Heart left ventricle (tissue), 16 donors: Measurements from ENCODE around the gene MYH13. TPM values are rescaled to one million over a fixed set of nuclear protein-coding genes. Genes with fewer than 3 reads are reported as not detected.

ENCODE experiments used
- ATAC-seq, 4 donors: fragments of 200-7000 bp; cut with Tn5 transposase; one replicate each; pipeline ENCODE4 v1.9.1; 2020 to 2022; ENCODE audit warnings: moderate library complexity in 4 of 4, mild to moderate bottlenecking in 3 of 4, moderate number of reproducible peaks in 1 of 4
- DNase-seq, 5 donors: peaks; one replicate each; pipeline ENCODE4 v3.0.0-alpha.2; 2020
- H3K27ac ChIP-seq, 12 donors: fragments of 200-600 bp; sonication (generic) in 4 of 12; one replicate each; pipeline versions ENCODE4 v1.5.0 to v1.8.0; 2016 to 2022; ENCODE audit warnings: mild to moderate bottlenecking in 2 of 12
- H3K27me3 ChIP-seq, 9 donors: fragments of 200-600 bp; sonication (generic) in 2 of 9; one replicate each; pipeline versions ENCODE4 v1.5.1 to v1.8.0; 2016 to 2022; ENCODE audit warnings: mild to moderate bottlenecking in 3 of 9
- H3K36me3 ChIP-seq, 9 donors: fragments of 200-600 bp; sonication (generic) in 2 of 9; one replicate each; pipeline versions ENCODE4 v1.5.0 to v1.8.0; 2018 to 2022; ENCODE audit warnings: mild to moderate bottlenecking in 2 of 9
- H3K4me1 ChIP-seq, 12 donors: fragments of 200-600 bp; sonication (generic) in 4 of 12; one replicate each; pipeline versions ENCODE4 v1.5.0 to v1.8.0; 2016 to 2022; ENCODE audit warnings: mild to moderate bottlenecking in 3 of 12
- H3K4me3 ChIP-seq, 12 donors: fragments of 200-600 bp; sonication (generic) in 4 of 12; one replicate each; pipeline versions ENCODE4 v1.5.0 to v1.8.0; 2017 to 2022; ENCODE audit warnings: mild to moderate bottlenecking in 9 of 12, moderate library complexity in 4 of 12
- H3K9me3 ChIP-seq, 12 donors: fragments of 200-600 bp; sonication (generic) in 4 of 12; one replicate each; pipeline versions ENCODE4 v1.5.0 to v1.8.0; 2016 to 2022; ENCODE audit warnings: mild to moderate bottlenecking in 1 of 12
- CTCF ChIP-seq, 12 donors: fragments of 200-600 bp; sonication (generic) in 4 of 12; IDR thresholded peaks; one replicate each; pipeline versions ENCODE4 v1.5.0 to v1.8.0; 2018 to 2022; ENCODE audit warnings: antibody characterized with exemption in 12 of 12, mild to moderate bottlenecking in 5 of 12
- POLR2A ChIP-seq, 2 donors: fragments of 450-650 bp; IDR thresholded peaks; one replicate each; pipeline ENCODE4 v1.6.1; 2017; ENCODE audit warnings: antibody characterized with exemption in 2 of 2, mild to moderate bottlenecking in 2 of 2, moderate library complexity in 2 of 2
- WGBS, 4 donors: extraction: QIAGEN DNeasy Blood & Tissue Kit in 2 of 4; methylation state at CpG; one replicate each; pipeline versions ENCODE4 v1.1.5 to v1.1.7; 2013 to 2018; 5-methylcytosine and 5-hydroxymethylcytosine counted together
- intact Hi-C, 10 donors: fragments of 100-400 bp; cut with DNase I; formaldehyde crosslinking; loops; one replicate each; pipeline versions ENCODE4 v1.11.1 to v1.14.2; 2022
- polyA plus RNA-seq, 2 donors: library from polyadenylated mRNA; stranded (reverse); fragments of 200-250 nt; gene quantifications; one replicate each; pipeline ENCODE4 v1.2.3, GENCODE V29; 2013
- total RNA-seq, 9 donors: library from RNA; depleted of rRNA in 2 of 9; stranded (reverse); fragments of >200 nt in 2 of 9; fragmentation: NEBNext Ultra II Directional in 3 of 9; extraction: Animal tissue kit (Norgen Biotek cat#: 25700) in 3 of 9; gene quantifications; one replicate each; pipeline versions ENCODE4 v1.1.0 to v1.2.4, GENCODE V29; 2016 to 2023
- donor health status: ischemic (EF 13 %, LVEDD 7.1; RV severe dilation, severe dysfunction).
- donor health status: healthy with polysubstance abuse.
- donor health status: DM: no; HTN: yes; CAD: no.
- donor health status: DM: no; HTN: no; CAD: no.
- donor health status: ischemic (EF 25% LVEDD 6.9; RV normal size, moderate dysfunction).
- donor health status: ischemic (EF 25% LVEDD 5.7; RV mildly dilated, moderate dysfunction).
- donor health status: healthy.
- donor health status: DM: yes; HTN: yes; CAD: no.
- donor health status: ischemic (EF 35%, LVEDD 5.7; RV mildly dilated, moderate dysfunction).
- donor health status: nonischemic (EF 11% LVEDD 7.7; RV severe dilation, severe dysfunction).
- donor health status: DM: yes; HTN: yes; CAD: no.
- donor health status: PGD.
- donor health status: ischemic (EF 29% LVEDD 5.4; RV normal size, mild dysfunction).
- donor health status: nonischemic (EF 23%, LVEDD 6.1; RV moderate dilation, normal function).

Gene MYH13
- total and polyA plus RNA-seq, 11 donors, result 0.01 TPM; not detected in 10

DNA sequence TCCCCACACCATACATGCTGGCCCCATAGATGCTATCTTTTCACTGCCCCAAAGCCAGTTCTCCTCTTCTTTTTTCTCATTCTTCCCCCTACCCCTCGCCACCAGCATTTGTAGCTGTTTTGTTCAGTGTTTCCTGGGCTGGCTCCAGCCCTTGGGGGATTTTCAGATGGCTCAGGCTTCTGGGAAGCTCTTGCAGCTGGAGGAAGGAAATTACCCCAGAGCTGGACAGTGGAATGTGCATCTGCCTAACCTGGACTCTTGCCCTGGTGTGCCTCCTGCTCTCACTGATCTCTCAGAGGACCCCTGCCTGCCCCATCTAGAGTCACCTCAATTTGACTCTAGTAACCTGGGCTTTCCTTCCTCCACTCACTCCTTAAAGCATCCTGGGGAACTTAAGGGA lies 82.8 kb downstream of the MYH13 start:
- Histone ChIP-seq H3K36me3 (no peaks in the 10 kb centered on the region), H3K27ac (peak overlapping the region in 8 of 12 donors; percentile 6 to 46 (median 33)), H3K9me3 (no peaks in the 10 kb centered on the region), H3K4me3 (no peak overlapping the region), H3K27me3 (peaks cover 0 to 20% (median 3%) of the 10 kb centered on the region in 9 donors), H3K4me1 (peaks cover 0 to 18% (median 0%) of the 10 kb centered on the region in 12 donors)
- intact Hi-C loops, result loop anchor here in 4 of 10 donors (5.0 to 10.0 kb wide), 3 partner anchors 173 to 365 kb away; no protein-coding TSS in a partner anchor
- 23 to 45% (median 31%) methylated on average over 1 of the region's 1 CpG for WGBS, 4 donors
- peak in 4 of 5 donors; percentile 25 to 54 (median 41) for DNase-seq
- TF ChIP-seq CTCF (IDR thresholded peaks at IDR 0.05) (no peak), POLR2A (IDR thresholded peaks at IDR 0.05) (no peak)
- peak in 3 of 4 donors; percentile 15 to 59 (median 44) for ATAC-seq

GRCh38 chr17:10286324-10286723 lies 86.5 kb downstream of the MYH13 start:
- intact Hi-C loops, result no loop called here
- ATAC-seq (peak in 1 of 4 donors; percentile 27), DNase-seq (no peak)
- H3K36me3 ChIP-seq, result no peaks in the 10 kb centered on the region
- TF ChIP-seq POLR2A (IDR thresholded peaks at IDR 0.05) (no peak), CTCF (IDR thresholded peaks at IDR 0.05) (no peak)
- peaks cover 0 to 17% (median 0%) of the 10 kb centered on the region in 9 donors for H3K27me3 ChIP-seq
- H3K27ac ChIP-seq, result no peak overlapping the region
- H3K4me3 ChIP-seq, result no peak overlapping the region
- no peaks in the 10 kb centered on the region for H3K9me3 ChIP-seq
- WGBS, 4 donors, result 2 to 19% (median 5%) methylated on average over 1 of the region's 1 CpG
- H3K4me1 ChIP-seq, result peaks cover 0 to 18% (median 0%) of the 10 kb centered on the region in 12 donors

DNA sequence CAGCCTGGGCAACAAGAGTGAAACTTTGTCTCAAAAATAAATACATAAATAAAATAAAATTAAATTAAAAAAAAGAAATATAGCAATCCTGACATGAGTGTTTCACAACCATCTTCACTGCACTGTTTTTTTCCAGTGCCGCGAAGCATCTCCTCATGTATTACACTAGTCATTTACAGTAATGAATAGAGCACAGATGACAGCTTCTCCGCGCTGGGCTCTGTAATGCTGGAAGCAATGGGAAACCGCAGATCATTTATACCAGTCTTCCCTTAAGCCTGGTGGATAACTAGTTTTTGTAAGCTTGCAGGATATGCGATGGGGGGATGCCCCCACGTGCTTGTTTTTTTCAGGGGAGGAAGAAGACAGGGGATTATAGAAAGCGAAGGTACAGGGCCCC lies 86.9 kb downstream of the MYH13 start:
- WGBS, 4 donors, result 72 to 74% (median 73%) methylated on average over 8 of the region's 8 CpGs
- intact Hi-C loops, result no loop called here
- H3K4me1 ChIP-seq, result peaks cover 0 to 15% (median 0%) of the 10 kb centered on the region in 12 donors

DNA sequence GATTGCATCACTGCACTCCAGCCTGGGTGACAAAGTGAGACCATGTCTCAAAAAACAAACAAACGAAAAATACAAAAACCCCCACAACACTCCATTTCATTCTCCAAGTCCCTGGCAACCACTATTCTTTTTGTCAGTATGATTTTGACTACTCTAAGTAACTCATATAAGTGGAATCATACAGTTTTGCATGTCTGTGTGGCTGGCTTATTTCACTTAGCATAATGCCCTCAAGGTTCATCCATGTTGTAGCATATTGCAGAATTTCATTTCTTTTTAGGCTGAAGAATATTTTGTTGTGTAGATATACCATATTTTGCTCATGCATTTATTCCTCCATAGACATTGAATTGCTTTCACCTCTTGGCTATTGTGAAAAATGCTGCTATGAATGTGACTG lies 92.7 kb downstream of the MYH13 start:
- peaks cover 0 to 3% (median 0%) of the 10 kb centered on the region in 12 donors for H3K4me1 ChIP-seq
- TF ChIP-seq CTCF (IDR thresholded peaks at IDR 0.05), result no peak
- TF ChIP-seq POLR2A (IDR thresholded peaks at IDR 0.05), result no peak
- H3K4me3 ChIP-seq, result no peak overlapping the region
- intact Hi-C loops, result no loop called here
- no peak for ATAC-seq
- H3K36me3 ChIP-seq, result no peaks in the 10 kb centered on the region
- H3K27me3 ChIP-seq, result no peaks in the 10 kb centered on the region
- H3K27ac ChIP-seq, result no peak overlapping the region
- H3K9me3 ChIP-seq, result no peaks in the 10 kb centered on the region
- WGBS, 4 donors, result 72 to 80% (median 76%) methylated on average over 1 of the region's 1 CpG
- no peak for DNase-seq

More for the DNA sequence above, 86.9 kb downstream of the MYH13 start:
- Histone ChIP-seq H3K9me3 (no peaks in the 10 kb centered on the region), H3K27me3 (peaks cover 0 to 13% (median 0%) of the 10 kb centered on the region in 9 donors), H3K27ac (no peak overlapping the region), H3K36me3 (no peaks in the 10 kb centered on the region), H3K4me3 (no peak overlapping the region)
- TF ChIP-seq POLR2A (IDR thresholded peaks at IDR 0.05), result no peak
- TF ChIP-seq CTCF (IDR thresholded peaks at IDR 0.05), result no peak
- DNase-seq, result no peak
- ATAC-seq, result no peak
